SH-SY5Y (cell line): ENCODE results near the gene PGAP3.

Source experiments
- GATA2 ChIP-seq: IDR thresholded peaks from 2 replicates; pipeline ENCODE4 v1.6.1; 2011; ENCODE audit warnings: mild to moderate bottlenecking, low read depth, low read length
- GATA3 ChIP-seq: IDR thresholded peaks from 2 replicates; pipeline ENCODE4 v1.6.1; 2011; ENCODE audit warnings: low read depth, mild to moderate bottlenecking, low read length, moderate library complexity

GRCh38 chr17:39648616-39649366 lies 39.1 kb downstream of the PGAP3 start:
- no peak for TF ChIP-seq GATA2
- TF ChIP-seq GATA3, result no peak
